EH (cell line): ENCODE measurements around the gene PAK2.
"Not testable (repeated sequence)": the region's sequence is repeated elsewhere in the genome, so short reads cannot be mapped to it uniquely, and the experiment has no call there.

ENCODE experiments used
- DNase-seq: peaks from one replicate; pipeline ENCODE4 v3.0.0-alpha.2; 2015; ENCODE audit warnings: low read depth

The PAK2 gene

DNA sequence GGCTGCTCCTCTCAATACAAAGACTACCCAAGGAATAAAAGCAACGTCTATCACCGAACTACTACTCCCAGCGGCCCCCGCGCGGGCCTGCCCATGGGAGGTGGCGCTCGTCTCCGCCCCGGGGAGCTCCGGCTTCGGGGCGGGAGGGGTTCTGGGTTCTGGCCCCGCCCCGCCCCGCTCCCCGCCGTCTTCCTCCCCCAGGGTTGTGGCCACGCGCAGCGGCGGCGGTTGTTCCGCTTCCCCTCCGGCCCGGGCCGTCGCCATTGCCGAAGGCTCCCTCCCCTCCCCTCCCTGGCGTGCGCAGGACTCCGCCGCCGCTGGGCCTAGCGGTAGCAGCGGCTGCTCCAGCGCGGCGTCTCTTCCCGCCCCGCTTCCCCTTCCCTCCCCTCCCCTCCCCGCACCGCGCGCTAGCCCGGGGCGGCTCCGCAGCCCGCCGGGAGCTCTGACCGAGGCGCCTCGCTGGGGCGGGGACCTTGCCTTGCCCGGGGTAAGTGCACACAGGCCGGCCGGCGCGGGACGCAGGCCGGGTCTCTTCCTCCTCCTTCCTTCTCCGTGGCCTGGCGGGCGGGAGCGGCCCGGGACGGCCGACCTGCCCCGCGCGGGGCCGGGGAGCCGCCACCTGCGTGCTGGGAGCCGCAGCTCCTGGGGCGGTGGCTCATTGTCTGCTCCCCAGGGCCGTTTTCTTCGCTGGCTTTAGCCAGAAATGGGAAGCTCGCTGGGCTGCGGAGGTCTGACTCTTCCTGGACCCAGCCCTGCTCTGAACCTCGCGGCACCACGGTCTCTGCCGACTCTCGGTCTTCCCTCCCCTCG, at the start of gene PAK2:
Gene PAK2 (plus strand): TSS at position 187 of the 810 bp plus-strand sequence. CDS start 42,790 bp downstream, outside the sequence.
- peak; percentile 89 for DNase-seq

DNA sequence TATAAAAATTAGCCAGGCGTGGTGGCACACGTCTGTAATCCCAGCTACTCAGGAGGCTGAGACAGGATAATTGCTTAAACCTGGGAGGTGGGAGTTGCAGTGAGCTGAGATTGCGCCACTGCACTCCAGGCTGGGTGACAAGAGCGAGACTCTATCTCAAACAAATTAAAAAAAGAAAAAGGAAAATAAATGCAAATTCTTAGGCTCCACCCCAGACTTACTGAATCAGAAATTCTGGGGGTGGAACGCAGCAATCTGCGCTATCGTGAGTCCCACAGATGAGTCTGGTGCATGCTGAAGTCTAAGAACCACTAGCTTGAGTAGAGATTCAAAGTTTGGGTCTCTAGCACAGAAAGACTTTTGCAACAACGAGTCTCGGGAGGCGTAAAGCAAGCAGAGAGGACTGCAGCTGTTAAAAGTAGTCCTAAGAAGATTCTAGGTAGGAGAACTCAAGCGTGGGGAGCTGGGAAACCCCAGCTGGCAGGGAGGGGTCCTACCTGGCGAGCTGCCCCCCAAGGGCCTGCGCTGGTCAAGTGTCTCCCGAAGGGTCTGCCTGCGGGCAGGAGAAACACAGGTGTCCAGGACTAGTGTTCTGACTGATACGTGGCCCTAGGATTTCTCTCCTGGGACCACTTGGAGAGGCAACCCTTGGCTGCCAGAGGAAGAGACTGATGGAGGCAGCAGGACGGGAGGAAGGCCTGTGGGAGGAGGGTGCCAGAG, 49.6 kb upstream of the PAK2 start:
- no peak for DNase-seq

DNA sequence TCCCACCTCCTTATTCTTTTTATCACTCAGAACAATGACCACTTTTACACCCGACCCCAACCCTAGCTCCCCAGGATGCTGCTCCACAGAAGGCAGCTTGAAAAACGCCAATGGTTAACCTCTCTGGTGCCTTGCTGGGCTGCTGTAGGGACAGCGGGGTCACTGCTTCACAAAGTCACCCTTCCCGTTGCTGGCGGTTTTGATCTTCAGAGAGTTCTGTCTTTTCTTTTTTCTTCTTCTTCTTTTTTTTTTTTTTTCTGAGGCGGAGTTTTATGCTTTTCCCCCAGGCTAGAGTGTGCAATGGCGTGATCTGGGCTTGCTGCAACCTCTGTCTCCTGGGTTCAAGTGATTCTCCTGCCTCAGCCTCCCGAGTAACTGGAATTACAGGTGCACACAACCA, 48.3 kb upstream of the PAK2 start:
- no peak for DNase-seq

DNA sequence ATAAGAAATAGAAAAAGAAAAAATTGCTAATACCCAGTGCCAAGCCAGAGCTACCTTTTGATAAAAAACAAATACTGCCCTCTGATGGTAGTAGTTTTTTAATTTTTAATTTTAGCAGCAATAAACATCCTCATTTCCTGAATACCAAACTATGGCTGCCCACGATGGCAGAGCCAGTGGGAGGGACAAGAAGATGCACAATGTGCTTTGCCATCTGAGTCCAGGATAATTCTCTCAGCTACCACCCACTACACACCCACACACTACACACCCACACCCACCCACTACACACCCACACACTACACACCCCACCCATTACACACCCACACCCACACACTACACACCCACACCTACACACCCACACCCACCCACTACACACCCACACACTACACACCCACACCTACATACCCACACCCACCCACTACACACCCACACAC, 45.4 kb upstream of the PAK2 start:
- peak; percentile 37 for DNase-seq

DNA sequence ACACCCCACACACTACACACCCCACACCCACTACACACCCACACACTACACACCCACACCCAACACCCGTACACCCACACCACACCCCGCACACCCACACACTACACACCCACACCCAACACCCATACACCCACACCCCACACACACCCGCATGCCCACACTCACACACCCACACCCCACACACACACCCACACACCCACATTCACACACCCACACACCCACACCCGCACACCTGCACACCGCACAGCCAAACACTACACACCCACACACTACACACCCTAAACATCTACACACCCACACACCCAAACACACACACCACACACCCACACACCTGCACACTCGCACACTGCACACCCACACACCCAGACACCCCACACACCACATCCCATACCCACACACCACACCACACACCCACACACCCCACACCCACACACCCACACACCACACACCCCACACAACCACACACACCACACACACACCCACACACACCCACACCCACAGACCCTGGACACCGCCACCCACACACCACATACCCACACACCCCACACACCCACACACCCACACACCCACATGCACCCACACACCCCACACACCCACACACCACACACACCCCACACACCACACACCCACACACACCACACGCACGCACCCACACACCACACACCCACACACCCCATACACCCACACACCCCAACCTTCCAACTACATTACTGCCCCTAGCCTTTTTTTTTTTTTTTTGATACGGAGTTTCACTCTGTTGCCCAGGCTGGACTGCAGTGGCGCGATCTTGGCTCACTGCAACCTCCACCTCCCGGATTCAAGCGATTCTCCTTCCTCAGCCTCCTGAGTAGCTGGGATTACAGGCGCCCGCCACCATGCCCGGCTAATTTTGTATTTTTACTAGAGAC, 44.5 kb upstream of the PAK2 start:
- DNase-seq = no peak

DNA sequence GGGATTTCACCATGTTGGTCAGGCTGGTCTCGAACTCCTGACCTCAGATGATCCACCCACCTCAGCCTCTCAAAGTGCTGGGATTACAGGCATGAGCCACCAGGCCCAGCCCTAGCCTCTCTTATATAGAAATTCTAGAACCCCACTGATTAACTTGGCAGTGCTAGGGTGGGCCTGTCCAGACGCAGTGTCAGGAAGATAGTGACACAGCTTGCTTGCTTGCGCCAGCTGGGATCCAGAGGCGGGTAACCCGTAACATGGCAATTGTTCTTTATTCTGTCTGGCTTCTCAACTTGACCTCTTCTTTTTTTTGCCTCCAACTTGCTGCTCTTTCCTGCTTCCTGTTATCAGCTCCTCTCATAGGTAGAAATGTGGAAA, 43.8 kb upstream of the PAK2 start:
- no peak for DNase-seq

DNA sequence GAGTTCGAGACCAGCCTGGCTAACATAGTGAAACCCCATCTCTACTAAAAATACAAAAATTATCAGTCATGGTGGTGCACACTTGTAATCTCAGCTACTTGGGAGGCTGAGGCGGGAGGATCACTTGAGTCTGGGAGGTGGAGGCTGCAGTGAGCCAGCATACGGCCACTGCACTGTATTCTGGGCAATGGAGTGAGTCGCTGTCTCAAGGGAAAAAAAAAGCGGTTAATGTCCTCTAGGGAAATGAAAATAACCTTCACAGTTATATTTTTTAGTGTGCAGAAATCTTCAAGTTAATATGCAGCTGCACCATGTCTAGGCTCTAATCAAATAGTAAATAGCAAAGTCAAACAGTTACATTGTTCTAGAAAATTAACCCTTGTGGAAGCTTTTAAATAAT, 42.4 kb upstream of the PAK2 start:
- DNase-seq = no peak

DNA sequence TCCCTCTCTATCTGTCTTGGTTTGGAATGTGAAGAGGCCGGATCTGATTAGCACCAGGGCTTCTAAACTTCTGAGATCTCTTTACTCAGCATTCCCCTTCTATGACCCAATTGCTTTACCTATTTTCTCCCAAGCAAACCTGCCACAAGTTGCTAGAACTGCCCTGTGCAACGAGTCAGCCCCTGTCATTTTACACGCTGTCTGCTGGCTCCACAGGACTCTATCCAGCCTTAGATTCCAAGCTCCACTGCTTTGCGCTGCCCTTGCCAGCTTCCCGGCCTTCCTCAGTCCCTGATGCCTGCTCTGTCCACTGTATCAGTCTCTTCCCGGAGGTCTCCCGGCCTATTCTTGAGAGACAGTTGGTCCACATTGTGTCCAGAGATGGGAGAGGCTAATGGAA, 39.9 kb upstream of the PAK2 start:
- DNase-seq = no peak

DNA sequence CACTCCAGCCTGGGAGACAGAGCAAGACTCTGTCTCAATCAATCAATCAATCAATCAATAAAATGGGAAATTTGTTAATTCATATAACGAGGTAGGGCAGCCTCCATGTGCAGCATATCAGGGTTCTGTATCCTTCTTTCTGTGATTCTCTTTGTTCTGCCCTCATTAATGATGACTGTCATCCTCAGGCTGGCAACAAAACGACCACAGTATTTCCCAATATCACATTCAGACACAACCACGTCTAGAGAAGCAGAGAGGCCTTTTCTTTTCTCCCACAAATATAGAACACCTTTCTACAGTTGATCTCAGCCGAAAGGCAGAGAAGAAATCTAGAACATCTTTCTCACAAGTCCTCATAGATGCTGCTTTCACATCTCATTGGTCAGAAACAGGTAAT, 38.9 kb upstream of the PAK2 start:
- DNase-seq = no peak

DNA sequence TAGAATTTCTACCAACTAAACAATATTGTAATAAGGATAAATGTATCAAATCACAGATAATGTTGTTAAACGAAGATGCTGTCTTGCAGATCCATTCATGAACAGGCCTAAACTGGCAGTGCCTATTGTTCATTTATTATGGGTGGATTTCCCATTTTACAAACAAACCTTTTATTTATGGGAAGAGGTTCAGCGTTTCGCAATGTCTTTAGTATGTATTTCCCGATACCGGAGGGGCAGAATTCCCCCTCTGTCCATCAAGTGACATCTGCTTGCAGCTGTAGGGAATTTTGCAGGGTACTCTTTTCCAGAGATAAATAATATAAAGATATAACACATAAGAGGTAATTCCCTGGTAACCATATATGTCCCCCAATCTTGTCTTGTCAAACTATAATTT, 33.3 kb upstream of the PAK2 start:
- DNase-seq = no peak

DNA sequence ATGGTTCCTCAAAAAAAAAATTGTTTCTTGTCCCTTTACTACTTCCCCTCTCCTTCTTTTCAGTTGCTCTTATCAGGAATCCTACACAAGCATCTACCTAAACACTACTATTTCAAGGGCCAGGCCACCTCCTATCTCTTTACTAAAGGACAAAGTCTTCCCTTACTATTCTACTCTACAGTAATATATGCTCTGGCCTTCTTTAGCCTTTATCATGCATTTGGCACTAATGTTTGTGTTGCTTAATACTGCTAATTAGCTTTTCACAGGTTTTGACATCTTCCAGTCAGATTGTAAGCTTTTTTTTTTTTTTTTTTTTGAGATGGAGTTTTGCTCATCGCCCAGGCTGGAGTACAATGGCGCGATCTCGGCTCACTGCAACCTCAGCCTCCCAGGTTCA, 32.9 kb upstream of the PAK2 start:
- DNase-seq = no peak

DNA sequence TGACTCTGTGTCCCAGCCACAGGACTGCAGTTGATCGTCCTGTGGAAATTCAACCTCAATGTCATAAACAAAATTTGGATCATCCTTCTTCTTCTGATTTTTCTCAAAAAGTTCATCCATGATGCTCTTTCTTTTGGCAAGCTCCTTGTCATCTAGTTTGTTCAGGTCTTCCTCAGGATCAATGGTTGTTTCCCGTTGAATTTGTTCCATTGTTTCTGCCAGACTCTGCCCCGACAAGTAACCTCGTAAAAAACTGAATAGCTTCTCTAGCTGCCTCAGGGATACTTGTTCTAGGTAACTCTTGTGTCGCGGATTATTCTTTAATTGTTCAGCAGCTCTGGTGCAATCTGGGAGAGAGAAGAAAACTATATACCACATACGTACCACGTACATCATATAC, 32.1 kb upstream of the PAK2 start:
- DNase-seq = no peak

DNA sequence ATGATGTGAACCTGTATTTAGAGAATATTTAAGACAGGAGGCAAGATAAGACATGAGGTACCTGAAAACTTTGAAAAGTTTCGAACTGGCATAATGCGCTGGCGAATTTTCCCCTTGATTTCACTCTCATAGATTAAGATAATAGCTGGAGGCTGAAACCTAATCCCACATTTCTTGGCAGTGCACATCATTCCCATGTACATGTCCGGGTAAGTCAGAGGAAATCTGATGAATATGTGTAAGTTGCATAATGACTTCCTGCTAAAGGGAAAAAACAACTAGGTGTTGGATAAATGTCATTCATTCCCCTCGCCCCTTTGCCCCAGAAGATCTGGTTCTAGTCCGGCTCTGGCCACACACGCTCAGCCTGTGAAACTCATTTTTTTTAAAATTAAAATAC, 31.2 kb upstream of the PAK2 start:
- no peak for DNase-seq

DNA sequence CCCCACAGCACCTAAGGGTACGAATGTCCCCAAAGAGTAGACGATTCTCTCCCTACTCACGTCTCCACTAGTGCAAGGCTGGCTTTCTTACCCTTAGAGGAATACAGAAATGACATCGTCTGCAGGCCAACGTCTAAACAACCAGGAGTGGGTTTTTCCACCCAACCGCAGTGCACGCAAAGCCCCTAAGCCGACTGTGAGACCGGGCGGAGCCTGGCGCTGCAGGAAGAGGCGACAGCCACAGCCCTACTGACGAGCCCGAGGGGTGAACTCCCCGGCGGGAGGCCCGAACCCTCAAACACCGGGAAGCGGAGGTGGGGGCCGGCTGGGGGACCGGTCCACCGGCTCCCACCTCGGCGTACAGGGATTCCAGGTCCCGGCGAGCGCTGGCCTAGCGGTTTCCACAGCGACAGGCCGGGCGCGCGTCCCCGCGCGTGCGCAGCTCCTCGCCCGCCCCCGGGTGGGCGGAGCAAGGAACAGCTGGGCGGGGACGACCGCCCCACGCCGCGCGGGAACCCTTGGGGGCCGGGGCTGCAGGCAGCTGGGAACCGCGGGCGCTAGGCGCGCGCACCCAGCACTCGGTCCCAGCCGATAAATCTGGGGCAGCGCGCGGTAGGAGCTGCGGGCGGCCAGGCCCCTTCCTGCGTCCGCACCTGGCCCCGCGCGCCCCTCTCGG, 27.7 kb upstream of the PAK2 start, which contains the start of the genes CEP19 and PIGX:
Gene CEP19 (minus strand): TSS at position 413 of the 676 bp plus-strand sequence. CDS start 3,593 bp downstream, outside the sequence.
Gene PIGX (plus strand): TSS at position 540 of the 676 bp plus-strand sequence.
- peak; percentile 84 for DNase-seq

DNA sequence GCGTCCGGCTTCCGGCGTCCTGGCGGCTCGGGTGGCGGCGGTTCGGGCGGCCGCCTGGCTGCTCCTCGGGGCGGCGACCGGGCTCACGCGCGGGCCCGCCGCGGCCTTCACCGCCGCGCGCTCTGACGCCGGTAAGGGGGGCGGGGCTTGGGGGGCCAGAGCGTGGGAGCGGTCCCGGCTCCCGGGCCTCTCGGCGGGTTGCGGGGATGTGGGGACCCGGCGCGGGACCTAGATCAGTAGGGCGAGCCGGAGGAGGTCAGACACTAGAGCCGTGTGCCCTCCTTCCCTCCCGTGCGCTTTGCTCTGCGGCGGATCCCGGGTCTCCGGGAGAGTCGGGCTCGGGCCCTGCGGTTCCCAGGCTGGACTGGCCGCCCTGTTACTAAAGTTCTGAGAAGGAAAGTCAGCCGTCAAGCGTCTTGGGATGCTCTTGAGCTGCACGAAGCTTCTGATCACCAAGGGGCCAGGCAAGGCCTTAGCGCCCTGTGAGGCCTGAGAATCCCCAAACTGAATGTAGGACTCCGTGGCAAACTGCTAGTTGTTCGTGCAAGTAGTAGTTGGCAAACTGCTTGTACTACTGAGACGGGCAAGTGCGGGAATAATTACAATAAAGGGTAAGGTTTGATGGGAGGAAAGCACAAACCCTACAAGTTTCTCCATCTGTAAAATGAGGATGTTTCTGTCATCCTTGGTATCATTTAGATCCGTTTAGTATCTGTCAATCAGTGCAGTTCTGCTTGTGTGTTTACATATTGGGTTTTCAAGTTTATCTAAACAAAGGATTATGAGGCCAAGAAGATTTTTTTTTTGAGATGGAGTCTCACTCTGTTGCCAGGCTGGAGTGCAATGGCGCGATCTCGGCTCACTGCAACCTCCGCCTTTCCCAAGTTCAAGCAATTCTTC, 26.9 kb upstream of the PAK2 start:
- peak; percentile 69 for DNase-seq

DNA sequence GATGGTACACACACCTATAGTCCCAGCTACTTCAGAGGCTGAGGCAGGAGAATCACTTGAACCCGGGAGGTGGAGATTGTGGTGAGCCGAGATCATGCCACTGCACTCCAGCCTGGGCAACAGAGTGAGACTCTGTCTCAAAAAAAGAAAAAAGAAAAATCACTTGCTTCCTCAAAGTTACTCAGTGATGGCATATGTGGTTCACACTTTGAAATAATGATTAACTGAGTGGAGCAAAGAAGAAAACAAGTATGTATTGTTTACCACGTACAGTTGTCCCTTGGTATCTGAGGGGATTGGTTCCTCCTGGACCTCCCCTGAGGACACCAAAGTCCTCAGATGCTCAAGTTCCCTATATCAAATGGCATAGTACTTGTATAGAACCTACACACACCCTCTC, 22.5 kb upstream of the PAK2 start:
- not testable (repeated sequence) for DNase-seq

DNA sequence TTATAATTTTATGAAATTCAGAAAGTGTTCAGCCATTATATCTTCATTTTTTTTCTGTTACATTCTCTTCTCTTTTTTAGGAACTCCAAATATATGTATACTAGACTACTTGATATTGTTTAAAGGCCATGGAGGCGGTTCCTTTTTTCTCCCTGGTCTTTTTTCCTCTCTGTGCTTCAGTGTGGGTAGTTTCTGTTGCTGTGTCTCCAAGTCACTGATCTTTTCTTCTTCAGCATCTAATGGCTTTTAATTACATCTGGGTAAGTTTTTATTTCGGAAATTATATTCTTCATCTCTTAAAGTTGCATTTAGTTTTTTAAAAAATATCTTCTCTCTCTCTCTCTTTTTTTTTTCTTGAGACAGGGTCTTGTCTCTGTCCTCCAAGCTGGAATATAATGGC, 18.6 kb upstream of the PAK2 start:
- DNase-seq = no peak

DNA sequence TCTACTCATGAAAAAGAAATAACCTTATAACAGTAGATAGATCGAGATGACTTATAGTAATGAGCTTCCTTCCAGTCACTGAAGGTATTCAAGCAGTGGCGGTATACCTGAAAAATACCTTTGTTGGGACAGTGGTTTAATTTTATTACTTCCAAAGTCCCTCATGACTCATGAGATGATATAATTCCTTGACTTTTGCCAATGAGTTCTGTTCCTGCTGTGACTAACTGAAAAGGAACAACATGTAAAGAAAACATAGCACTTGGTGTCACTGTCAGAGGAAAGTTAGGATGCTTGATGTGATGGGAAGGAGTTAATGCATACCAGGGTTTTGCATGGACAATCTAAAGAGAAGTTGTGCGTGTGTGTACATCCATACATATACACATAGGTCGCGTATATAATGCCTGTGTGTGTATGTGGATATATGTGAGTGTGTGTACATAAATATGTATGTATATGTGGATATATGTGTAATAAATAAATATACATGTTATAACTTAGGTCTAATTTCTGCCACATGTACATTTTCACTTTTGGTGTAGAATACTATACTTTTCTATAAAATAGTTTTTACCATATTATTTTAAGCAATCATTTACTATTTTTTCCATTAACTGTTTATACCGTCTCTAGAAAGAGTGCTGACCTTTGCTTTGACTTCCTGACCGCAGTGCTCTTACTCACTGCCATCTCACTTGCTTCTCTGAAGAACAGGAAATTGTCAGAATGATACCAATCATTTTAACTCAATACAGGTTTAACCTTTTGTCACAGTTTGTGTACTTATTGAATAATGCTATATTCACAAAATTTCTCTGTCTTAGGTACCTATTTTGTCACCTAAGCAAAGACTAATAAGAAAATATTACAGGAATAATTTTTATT, 12.6 kb upstream of the PAK2 start:
- DNase-seq = peak; percentile 68

DNA sequence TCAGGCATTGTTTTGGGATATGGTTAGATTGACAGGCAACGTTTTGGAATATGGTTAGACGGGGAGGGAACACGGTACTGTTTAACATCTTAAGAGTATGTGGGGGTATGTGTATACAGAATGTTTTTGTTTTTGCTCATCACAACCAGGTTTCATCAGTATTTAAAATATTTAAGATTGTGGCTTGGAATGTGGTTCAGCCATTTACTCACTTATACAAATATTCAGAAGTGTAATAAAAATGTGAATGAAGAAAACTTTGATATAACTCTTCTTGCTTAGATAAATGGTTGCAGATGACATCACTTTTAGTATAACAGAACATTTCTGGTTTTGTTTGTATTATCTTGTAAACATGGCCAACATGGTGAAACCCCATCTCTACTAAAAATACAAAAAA, 3.9 kb upstream of the PAK2 start:
- DNase-seq = peak; percentile 74
